OCI-LY7 (cell line): ENCODE data around the gene FAM171A1. TPM values are rescaled to one million over a fixed set of nuclear protein-coding genes. Genes with fewer than 3 reads are reported as not detected.

ENCODE experiments used
- BruUV-seq: library from RNA; stranded (reverse); fragments of 400-500 nt; replicated peaks from 2 replicates; lab custom pipeline; 2021; lab: Mats Ljungman, UMichigan
- CTCF ChIA-PET: fragments of 300-600 bp; sonication (Branson Sonifier 250); formaldehyde crosslinking; loops from one replicate; lab custom pipeline; 2022; ENCODE audit warnings: antibody characterized with exemption; ENCODE audit not compliant: unreplicated experiment; lab: Charles Lee
- POLR2A ChIA-PET: fragments of 300-600 bp; sonication (Branson Sonifier 250); formaldehyde crosslinking; loops from one replicate; lab custom pipeline; 2022; ENCODE audit warnings: antibody characterized with exemption; lab: Charles Lee
- DNase-seq: peaks from one replicate; pipeline ENCODE4 v3.0.0-alpha.2; 2015; ENCODE audit warnings: low spot score
- H2AFZ ChIP-seq: fragments of 200-600 bp; sonication (generic), shearing (Covaris generic); 2 replicates; pipeline ENCODE4 v1.6.1; 2014; ENCODE audit warnings: mild to moderate bottlenecking, antibody characterized with exemption, low read length, moderate library complexity
- H3K27ac ChIP-seq: fragments of 200-600 bp; sonication (generic); 2 replicates; pipeline ENCODE4 v1.5.1; 2014; ENCODE audit warnings: mixed run types, low read depth, mild to moderate bottlenecking, moderate library complexity, low read length, inconsistent platforms; ENCODE audit not compliant: poor library complexity, severe bottlenecking
- H3K36me3 ChIP-seq: fragments of 200-600 bp; sonication (generic); 2 replicates; pipeline ENCODE4 v1.6.1; 2014; ENCODE audit warnings: mild to moderate bottlenecking, antibody characterized with exemption, low read length, moderate library complexity, mixed read lengths; ENCODE audit not compliant: insufficient read depth
- H3K4me1 ChIP-seq: fragments of 200-600 bp; sonication (generic); 2 replicates; pipeline ENCODE4 v1.5.1; 2014; ENCODE audit warnings: mild to moderate bottlenecking, low read length; ENCODE audit not compliant: insufficient read depth, poor library complexity, severe bottlenecking
- H3K4me2 ChIP-seq: fragments of 200-600 bp; sonication (generic); 2 replicates; pipeline ENCODE4 v1.6.1; 2014; ENCODE audit warnings: mild to moderate bottlenecking, low read length
- H3K4me3 ChIP-seq: fragments of 200-600 bp; sonication (generic); 2 replicates; pipeline ENCODE4 v1.5.1; 2014; ENCODE audit warnings: mild to moderate bottlenecking, low read depth, low read length; ENCODE audit not compliant: poor library complexity, severe bottlenecking
- H3K79me2 ChIP-seq: fragments of 200-600 bp; sonication (generic); 2 replicates; pipeline ENCODE4 v1.6.1; 2016; ENCODE audit warnings: low read depth, mild to moderate bottlenecking, low read length, moderate library complexity, mixed read lengths; ENCODE audit not compliant: insufficient read depth
- H3K9me2 ChIP-seq: fragments of 200-600 bp; sonication (generic); 2 replicates; pipeline ENCODE4 v1.6.1; 2016; ENCODE audit warnings: mild to moderate bottlenecking, low read length, mixed read lengths; ENCODE audit not compliant: insufficient read depth
- H3K9me3 ChIP-seq: fragments of 200-600 bp; sonication (generic); 2 replicates; pipeline ENCODE4 v1.6.1; 2014; ENCODE audit warnings: mild to moderate bottlenecking, mixed run types, low read length, mixed read lengths
- H4K20me1 ChIP-seq: fragments of 200-600 bp; sonication (generic); 2 replicates; pipeline ENCODE4 v1.6.1; 2014; ENCODE audit warnings: mild to moderate bottlenecking, antibody characterized with exemption, low read length, moderate library complexity, mixed read lengths; ENCODE audit not compliant: insufficient read depth
- CTCF ChIP-seq: fragments of 200-600 bp; sonication (generic); conservative IDR thresholded peaks from 2 replicates; pipeline ENCODE4 v1.5.1; 2014; ENCODE audit warnings: mild to moderate bottlenecking, antibody characterized with exemption, low read length, moderate library complexity, mixed read lengths
- EZH2phosphoT487 ChIP-seq: fragments of 200-600 bp; sonication (generic); IDR thresholded peaks from 2 replicates; pipeline ENCODE4 v1.6.1; 2018; ENCODE audit warnings: low read depth, borderline replicate concordance, mild to moderate bottlenecking, mixed run types, antibody characterized with exemption, low read length, moderate library complexity, mixed read lengths
- intact Hi-C: fragments of 100-400 bp; cut with micrococcal nuclease; formaldehyde crosslinking; loops from one replicate; pipeline ENCODE4 v1.10.0; 2022; ENCODE audit not compliant: unreplicated experiment
- total RNA-seq, 2 experiments: library from RNA; depleted of rRNA in 1 of 2; stranded (reverse); fragments of >200 nt in 1 of 2; shearing (Covaris generic) in 1 of 2; gene quantifications; 2 replicates each; pipeline ENCODE4 v1.2.3, GENCODE V29; 2014 to 2022

FAM171A1 gene
- total RNA-seq, 2 experiments from 2014 or later, result not detected

- Histone ChIP-seq H3K9me2 (no peaks in the 10 kb centered on the region), H3K79me2 (no peaks in the 10 kb centered on the region), H3K27ac (no peak overlapping the region), H3K9me3 (no peaks in the 10 kb centered on the region), H3K4me1 (no peaks in the 10 kb centered on the region), H4K20me1 (no peaks in the 10 kb centered on the region), H3K4me2 (no peak overlapping the region), H3K36me3 (no peaks in the 10 kb centered on the region), H3K4me3 (no peak overlapping the region), H2AFZ (no peak overlapping the region)
- intact Hi-C loops, result no loop called here
- no peak for DNase-seq
- TF ChIP-seq EZH2phosphoT487 (no peak), CTCF (no peak)
- ChIA-PET CTCF (no interaction called here), POLR2A (no interaction called here)
- BruUV-seq, result no TSS peak
Observed at GRCh38 chr10:15222511-15222910, 148.6 kb downstream of the FAM171A1 start.

- Histone ChIP-seq H4K20me1 (no peaks in the 10 kb centered on the region), H3K4me3 (no peak overlapping the region), H3K79me2 (no peaks in the 10 kb centered on the region), H3K9me2 (no peaks in the 10 kb centered on the region), H3K9me3 (no peaks in the 10 kb centered on the region), H2AFZ (no peak overlapping the region), H3K4me1 (no peaks in the 10 kb centered on the region), H3K27ac (no peak overlapping the region), H3K36me3 (no peaks in the 10 kb centered on the region), H3K4me2 (no peak overlapping the region)
- intact Hi-C loops, result no loop called here
- ChIA-PET CTCF (no interaction called here), POLR2A (no interaction called here)
- TF ChIP-seq EZH2phosphoT487 (no peak), CTCF (no peak)
- no peak for DNase-seq
- BruUV-seq, result no TSS peak
Observed at GRCh38 chr10:15220445-15220844, 150.6 kb downstream of the FAM171A1 start.

- no peaks in the 10 kb centered on the region for H3K9me3 ChIP-seq
- no peaks in the 10 kb centered on the region for H3K9me2 ChIP-seq
- TF ChIP-seq CTCF (no peak), EZH2phosphoT487 (no peak)
- H3K4me3 ChIP-seq, result no peak overlapping the region
- no peaks in the 10 kb centered on the region for H3K79me2 ChIP-seq
- no peaks in the 10 kb centered on the region for H4K20me1 ChIP-seq
- no peak for DNase-seq
- H2AFZ ChIP-seq, result no peak overlapping the region
- no peak overlapping the region for H3K4me2 ChIP-seq
- no peak overlapping the region for H3K27ac ChIP-seq
- ChIA-PET POLR2A (no interaction called here), CTCF (no interaction called here)
- intact Hi-C loops, result no loop called here
- BruUV-seq, result no TSS peak
- no peaks in the 10 kb centered on the region for H3K36me3 ChIP-seq
- no peaks in the 10 kb centered on the region for H3K4me1 ChIP-seq
Observed at GRCh38 chr10:15216700-15217099, 154.4 kb downstream of the FAM171A1 start.
